Non-pigmented ciliary epithelial cell (primary cell): Measurements from ENCODE around the gene ZNF277.
A peak's percentile ranks its signal among the peaks of the same experiment; 100 is the strongest.

ENCODE experiments used
- DNase-seq: peaks from one replicate; pipeline ENCODE4 v3.0.0-alpha.2; 2010; ENCODE audit warnings: low read depth

Gene ZNF277

GRCh38 chr7:112206238-112206990 lies at the start of gene ZNF277, which contains the start of gene DOCK4:
ZNF277 (plus strand) TSS chr7:112206695; CDS start chr7:112206717, 22 bp downstream.
DOCK4 (minus strand) TSS chr7:112206399; CDS start chr7:112206138, 261 bp downstream.
- peak; percentile 96 for DNase-seq

GRCh38 chr7:112157072-112157471 lies 49.4 kb upstream of the ZNF277 start:
- DNase-seq = peak; percentile 81

- DNase-seq = no peak
Observed at GRCh38 chr7:112159351-112159750, 47.1 kb upstream of the ZNF277 start.

- DNase-seq = peak; percentile 9
Observed at GRCh38 chr7:112160130-112160770, 46.2 kb upstream of the ZNF277 start.

- no peak for DNase-seq
Observed at GRCh38 chr7:112160771-112161150, 45.7 kb upstream of the ZNF277 start.

- DNase-seq = no peak
Observed at GRCh38 chr7:112161253-112162141, 45.0 kb upstream of the ZNF277 start.

GRCh38 chr7:112162142-112162766 lies 44.2 kb upstream of the ZNF277 start:
- DNase-seq = no peak

- no peak for DNase-seq
Observed at GRCh38 chr7:112162784-112163506, 43.5 kb upstream of the ZNF277 start.

GRCh38 chr7:112167147-112167546 lies 39.3 kb upstream of the ZNF277 start:
- no peak for DNase-seq

GRCh38 chr7:112168915-112169314 lies 37.6 kb upstream of the ZNF277 start:
- DNase-seq = no peak

GRCh38 chr7:112171673-112172072 lies 34.8 kb upstream of the ZNF277 start:
- DNase-seq = no peak

GRCh38 chr7:112172870-112173567 lies 33.5 kb upstream of the ZNF277 start:
- no peak for DNase-seq

GRCh38 chr7:112173568-112173905 lies 33.0 kb upstream of the ZNF277 start:
- no peak for DNase-seq

GRCh38 chr7:112174192-112174591 lies 32.3 kb upstream of the ZNF277 start:
- DNase-seq = no peak

- DNase-seq = no peak
Observed at GRCh38 chr7:112176241-112176640, 30.3 kb upstream of the ZNF277 start.

GRCh38 chr7:112176693-112177415 lies 29.6 kb upstream of the ZNF277 start:
- DNase-seq = no peak

- no peak for DNase-seq
Observed at GRCh38 chr7:112180223-112180622, 26.3 kb upstream of the ZNF277 start.

GRCh38 chr7:112182749-112183148 lies 23.7 kb upstream of the ZNF277 start:
- no peak for DNase-seq

GRCh38 chr7:112183266-112183665 lies 23.2 kb upstream of the ZNF277 start:
- no peak for DNase-seq

- DNase-seq = no peak
Observed at GRCh38 chr7:112184455-112184854, 22.0 kb upstream of the ZNF277 start.
